NCI-H510A treated with DMSO at 0.1 percent for 48 hours (cell line): ENCODE data around the gene RPS6KA2.
"Not testable (repeated sequence)": the region's sequence is repeated elsewhere in the genome, so short reads cannot be mapped to it uniquely, and the experiment has no call there.

Source experiments
- DNase-seq: peaks from one replicate; lab custom pipeline; 2025; lab: John Stamatoyannopoulos, UW

The RPS6KA2 gene

GRCh38 chr6:166591961-166592520 lies 35.0 kb downstream of the RPS6KA2 start:
- no peak for DNase-seq

GRCh38 chr6:166591026-166591425 lies 36.0 kb downstream of the RPS6KA2 start:
- DNase-seq: no peak

- DNase-seq: no peak
Measured at GRCh38 chr6:166589786-166590574, 37.1 kb downstream of the RPS6KA2 start.

- DNase-seq: no peak
Measured at GRCh38 chr6:166589337-166589731, 37.7 kb downstream of the RPS6KA2 start.

- no peak for DNase-seq
Measured at GRCh38 chr6:166588691-166589336, 38.2 kb downstream of the RPS6KA2 start.

GRCh38 chr6:166587631-166588413 lies 39.2 kb downstream of the RPS6KA2 start:
- DNase-seq: no peak

- no peak for DNase-seq
Measured at GRCh38 chr6:166586424-166587156, 40.5 kb downstream of the RPS6KA2 start, which contains the start of gene RAMACL. Gene RAMACL, minus strand, starts transcription at chr6:166586678. Its CDS starts 201 bp downstream, at chr6:166586477.

GRCh38 chr6:166584853-166585429 lies 42.1 kb downstream of the RPS6KA2 start:
- DNase-seq: no peak

- DNase-seq: no peak
Measured at GRCh38 chr6:166584155-166584554, 42.9 kb downstream of the RPS6KA2 start.

- DNase-seq: no peak
Measured at GRCh38 chr6:166583230-166583965, 43.7 kb downstream of the RPS6KA2 start.

- DNase-seq: no peak
Measured at GRCh38 chr6:166582258-166582657, 44.8 kb downstream of the RPS6KA2 start.

GRCh38 chr6:166581801-166582200 lies 45.2 kb downstream of the RPS6KA2 start:
- not testable (repeated sequence) for DNase-seq

GRCh38 chr6:166581091-166581511 lies 46.0 kb downstream of the RPS6KA2 start:
- no peak for DNase-seq

GRCh38 chr6:166580076-166581050 lies 46.7 kb downstream of the RPS6KA2 start:
- DNase-seq: no peak

- no peak for DNase-seq
Measured at GRCh38 chr6:166579237-166579850, 47.7 kb downstream of the RPS6KA2 start.

- DNase-seq: no peak
Measured at GRCh38 chr6:166578536-166579236, 48.4 kb downstream of the RPS6KA2 start.

GRCh38 chr6:166575205-166575604 lies 51.8 kb downstream of the RPS6KA2 start:
- DNase-seq: no peak
